Gastrocnemius medialis (tissue), 4 donors: ENCODE data around the gene SUMO3. TPM values are rescaled to one million over a fixed set of nuclear protein-coding genes. Genes with fewer than 3 reads are reported as not detected.
A peak's percentile ranks its signal among the peaks of the same experiment; 100 is the strongest.

Experiments used
- ATAC-seq, 2 donors: fragments of 150-250 bp; one replicate each; pipeline ENCODE4 v1.9.1; 2016
- DNase-seq, 2 donors: peaks; one replicate each; pipeline ENCODE4 v3.0.0-alpha.2; 2019
- H3K27ac ChIP-seq, 4 donors: fragments of 200-600 bp; sonication (generic); 1 replicate in 1 of 4; 2 replicates in 3 of 4; pipeline ENCODE4 v1.5.1; 2016 to 2018; ENCODE audit warnings: mild to moderate bottlenecking in 2 of 4, moderate library complexity in 1 of 4
- H3K27me3 ChIP-seq, 3 donors: fragments of 200-600 bp; sonication (generic) in 2 of 3; 1 replicate in 1 of 3; 2 replicates in 2 of 3; pipeline versions ENCODE4 v1.5.1 to v1.6.0; 2016 to 2019; ENCODE audit warnings: mild to moderate bottlenecking in 1 of 3, moderate library complexity in 1 of 3
- H3K36me3 ChIP-seq, 2 donors: fragments of 200-600 bp; sonication (generic) in 1 of 2; one replicate each; pipeline ENCODE4 v1.5.1; 2017 to 2018
- H3K4me1 ChIP-seq, 2 donors: fragments of 200-600 bp; sonication (generic) in 1 of 2; one replicate each; pipeline ENCODE4 v1.5.1; 2016 to 2017; ENCODE audit warnings: mild to moderate bottlenecking in 2 of 2
- H3K4me3 ChIP-seq, 4 donors: fragments of 200-600 bp; sonication (generic) in 3 of 4; 1 replicate in 1 of 4; 2 replicates in 3 of 4; pipeline ENCODE4 v1.5.1; 2016 to 2019; ENCODE audit warnings: mild to moderate bottlenecking in 2 of 4
- H3K9me3 ChIP-seq, 3 donors: fragments of 200-600 bp; sonication (generic) in 2 of 3; 1 replicate in 1 of 3; 2 replicates in 2 of 3; pipeline ENCODE4 v1.5.1; 2016 to 2019
- CTCF ChIP-seq, 5 experiments: fragments of 450-650 bp in 3 of 5; fragments of 200-600 bp in 2 of 5; sonication (generic) in 2 of 5; IDR thresholded peaks in 4 of 5; conservative IDR thresholded peaks in 1 of 5; 1 replicate in 4 of 5; 2 replicates in 1 of 5; pipeline ENCODE4 v1.5.1; 2016 to 2019; ENCODE audit warnings: antibody characterized with exemption in 5 of 5, mild to moderate bottlenecking in 3 of 5, moderate library complexity in 3 of 5
- POLR2A ChIP-seq, 2 donors: fragments of 450-650 bp; IDR thresholded peaks; one replicate each; pipeline ENCODE4 v1.6.1; 2017; ENCODE audit warnings: antibody characterized with exemption in 2 of 2, mild to moderate bottlenecking in 2 of 2, moderate library complexity in 2 of 2
- in situ Hi-C, 4 donors: fragments of 200-750 bp; cut with MboI; loops; one replicate each; pipeline versions ENCODE4 v1.15.0 to v1.8.0; 2017; ENCODE audit warnings: low sequenced_read_pairs in 4 of 4
- intact Hi-C: fragments of 100-400 bp; cut with DNase I; formaldehyde crosslinking; loops from one replicate; pipeline ENCODE4 v1.15.1; 2023; ENCODE audit warnings: low total_unique reads
- total RNA-seq, 4 donors: library from RNA; depleted of rRNA; stranded (reverse); fragments of >200 nt; gene quantifications; one replicate each; pipeline versions ENCODE4 v1.1.0 to v1.2.3, GENCODE V29; 2016

The SUMO3 gene
- total RNA-seq, 4 donors from 2014 or later, result 49.0 to 85.9 (median 63.7) TPM

- TF ChIP-seq POLR2A (IDR thresholded peaks at IDR 0.05) (no peak), CTCF (IDR thresholded peaks at IDR 0.05 in 4 of 5, conservative IDR thresholded peaks at IDR 0.05 in 1 of 5) (peak in 2 of 5 experiments; percentile 15 to 34)
- Histone ChIP-seq H3K36me3 (peaks cover 0 to 10% of the 10 kb centered on the region in 2 donors), H3K9me3 (no peaks in the 10 kb centered on the region), H3K4me3 (peak overlapping the region; percentile 80 to 91 (median 89)), H3K27ac (peak overlapping the region in 2 of 4 donors; percentile 86 to 87), H3K27me3 (no peaks in the 10 kb centered on the region), H3K4me1 (peaks cover 33 to 45% of the 10 kb centered on the region in 2 donors)
- intact Hi-C loops (loop anchor here (2.0 to 10.0 kb wide), 2 partner anchors 139 to 335 kb away; no protein-coding TSS in a partner anchor), in situ Hi-C loops (no loop called here)
- DNase-seq, result no peak
- no peak for ATAC-seq
These were observed 17.8 kb downstream of the SUMO3 start for GRCh38 chr21:44800103-44800502.

- no peak overlapping the region for H3K27ac ChIP-seq
- intact Hi-C loops (loop anchor here (2.0 to 10.0 kb wide), 2 partner anchors 139 to 335 kb away; no protein-coding TSS in a partner anchor), in situ Hi-C loops (loop anchor here in 3 of 4 donors (5.0 to 25.0 kb wide), 5 partner anchors 83 to 462 kb away; partner anchors contain the start of gene CFAP410 (in 1 of the 3))
- peaks cover 34 to 41% of the 10 kb centered on the region in 2 donors for H3K4me1 ChIP-seq
- H3K4me3 ChIP-seq, result peak overlapping the region in 1 of 4 donors; percentile 91
- H3K27me3 ChIP-seq, result no peaks in the 10 kb centered on the region
- peaks cover 0 to 10% of the 10 kb centered on the region in 2 donors for H3K36me3 ChIP-seq
- ATAC-seq (no peak), DNase-seq (no peak)
- TF ChIP-seq POLR2A (IDR thresholded peaks at IDR 0.05), result no peak
- no peaks in the 10 kb centered on the region for H3K9me3 ChIP-seq
These were observed 18.2 kb downstream of the SUMO3 start for GRCh38 chr21:44799646-44800045.

GRCh38 chr21:44797775-44798174 lies 20.1 kb downstream of the SUMO3 start:
- peaks cover 37 to 43% of the 10 kb centered on the region in 2 donors for H3K4me1 ChIP-seq
- in situ Hi-C loops, result loop anchor here in 3 of 4 donors (5.0 to 25.0 kb wide), 5 partner anchors 85 to 460 kb away; partner anchors contain the start of gene CFAP410 (in 1 of the 3)
- H3K36me3 ChIP-seq, result peaks cover 0 to 10% of the 10 kb centered on the region in 2 donors
- H3K27me3 ChIP-seq, result no peaks in the 10 kb centered on the region
- no peak overlapping the region for H3K27ac ChIP-seq
- intact Hi-C loops, result no loop called here
- TF ChIP-seq CTCF (IDR thresholded peaks at IDR 0.05 in 4 of 5, conservative IDR thresholded peaks at IDR 0.05 in 1 of 5) (no peak), POLR2A (IDR thresholded peaks at IDR 0.05) (no peak)
- ATAC-seq (no peak), DNase-seq (no peak)
- H3K9me3 ChIP-seq, result no peaks in the 10 kb centered on the region
- no peak overlapping the region for H3K4me3 ChIP-seq

GRCh38 chr21:44795342-44795741 lies 22.5 kb downstream of the SUMO3 start:
- ATAC-seq, result no peak
- TF ChIP-seq POLR2A (IDR thresholded peaks at IDR 0.05), result no peak
- TF ChIP-seq CTCF (IDR thresholded peaks at IDR 0.05 in 4 of 5, conservative IDR thresholded peaks at IDR 0.05 in 1 of 5), result no peak
- H3K27me3 ChIP-seq, result no peaks in the 10 kb centered on the region
- H3K9me3 ChIP-seq, result no peaks in the 10 kb centered on the region
- intact Hi-C loops (no loop called here), in situ Hi-C loops (loop anchor here in 3 of 4 donors (5.0 to 25.0 kb wide), 5 partner anchors 87 to 458 kb away; partner anchors contain the start of gene CFAP410 (in 1 of the 3))
- H3K27ac ChIP-seq, result peak overlapping the region in 1 of 4 donors; percentile 34
- H3K4me3 ChIP-seq, result no peak overlapping the region
- no peak for DNase-seq
- peaks cover 26 to 34% of the 10 kb centered on the region in 2 donors for H3K4me1 ChIP-seq
- H3K36me3 ChIP-seq, result peaks cover 0 to 10% of the 10 kb centered on the region in 2 donors

- Histone ChIP-seq H3K27ac (peak overlapping the region in 1 of 4 donors; percentile 1), H3K27me3 (no peaks in the 10 kb centered on the region), H3K9me3 (no peaks in the 10 kb centered on the region), H3K4me3 (no peak overlapping the region), H3K36me3 (peaks cover 0 to 3% of the 10 kb centered on the region in 2 donors), H3K4me1 (peaks cover 13 to 35% of the 10 kb centered on the region in 2 donors)
- in situ Hi-C loops, result loop anchor here in 3 of 4 donors (10.0 to 25.0 kb wide), 4 partner anchors 91 to 456 kb away; partner anchors contain the start of gene CFAP410 (in 1 of the 3)
- ATAC-seq (no peak), DNase-seq (no peak)
- TF ChIP-seq POLR2A (IDR thresholded peaks at IDR 0.05), result no peak
- TF ChIP-seq CTCF (IDR thresholded peaks at IDR 0.05 in 4 of 5, conservative IDR thresholded peaks at IDR 0.05 in 1 of 5), result peak in 1 of 5 experiments; percentile 33
- intact Hi-C loops, result loop anchor here (2.0 kb wide), 1 partner anchor 283 kb away; no protein-coding TSS in a partner anchor
These were observed 24.1 kb downstream of the SUMO3 start for GRCh38 chr21:44793592-44794374.
